HG03342 (cell line): ENCODE results near the gene SLC30A3.

Experiments
- ATAC-seq: cut with Tn5 transposase; IDR thresholded peaks from one replicate; pipeline ENCODE4 v1.9.1; 2021; ENCODE audit warnings: mild to moderate bottlenecking, moderate library complexity; ENCODE audit not compliant: unreplicated experiment

The SLC30A3 gene

GRCh38 chr2:27236626-27237025 is 26.2 kb downstream of the SLC30A3 start:
- ATAC-seq: no peak

- ATAC-seq: no peak
Observed at GRCh38 chr2:27236136-27236535, 26.7 kb downstream of the SLC30A3 start.

- no peak for ATAC-seq
Observed at GRCh38 chr2:27233341-27233740, 29.5 kb downstream of the SLC30A3 start.

GRCh38 chr2:27231921-27232320 is 30.9 kb downstream of the SLC30A3 start:
- ATAC-seq: no peak

GRCh38 chr2:27227501-27227900 is 35.3 kb downstream of the SLC30A3 start:
- ATAC-seq: no peak

GRCh38 chr2:27225526-27225925 is 37.3 kb downstream of the SLC30A3 start:
- ATAC-seq: no peak

- no peak for ATAC-seq
Observed at GRCh38 chr2:27223416-27223815, 39.4 kb downstream of the SLC30A3 start.

GRCh38 chr2:27222407-27222806 is 40.4 kb downstream of the SLC30A3 start:
- ATAC-seq: no peak

GRCh38 chr2:27221166-27221565 is 41.7 kb downstream of the SLC30A3 start:
- ATAC-seq: no peak

- ATAC-seq: no peak
Observed at GRCh38 chr2:27220091-27220490, 42.8 kb downstream of the SLC30A3 start.

- no peak for ATAC-seq
Observed at GRCh38 chr2:27219091-27219490, 43.8 kb downstream of the SLC30A3 start.

- no peak for ATAC-seq
Observed at GRCh38 chr2:27218614-27219013, 44.2 kb downstream of the SLC30A3 start.

- peak; percentile 79 for ATAC-seq
Observed at GRCh38 chr2:27217173-27218121, 45.4 kb downstream of the SLC30A3 start, which contains the start of gene CAD. TSS of gene CAD (plus strand) at chr2:27217369. CDS start at chr2:27217552, 183 bp downstream.

GRCh38 chr2:27216416-27217137 is 46.3 kb downstream of the SLC30A3 start:
- ATAC-seq: peak; percentile 2

- no peak for ATAC-seq
Observed at GRCh38 chr2:27214941-27215340, 47.9 kb downstream of the SLC30A3 start.

GRCh38 chr2:27212626-27213471 is 50.0 kb downstream of the SLC30A3 start:
- peak; percentile 18 for ATAC-seq

GRCh38 chr2:27211943-27212625 is 50.8 kb downstream of the SLC30A3 start, which contains the start of the genes ATRAID and SLC5A6:
TSS of gene ATRAID (plus strand) at chr2:27212041. CDS start at chr2:27212369, 328 bp downstream.
TSS of gene SLC5A6 (minus strand) at chr2:27212268. CDS start at chr2:27207650, 4,618 bp downstream.
- ATAC-seq: peak; percentile 76

- no peak for ATAC-seq
Observed at GRCh38 chr2:27211241-27211942, 51.5 kb downstream of the SLC30A3 start.

GRCh38 chr2:27209621-27210401 is 53.0 kb downstream of the SLC30A3 start:
- ATAC-seq: no peak
